DOHH2 (cell line): ENCODE data around the gene EMX1.

Experiments used
- H3F3A ChIP-seq: fragments of 200-600 bp; sonication (generic), shearing (Covaris generic); 2 replicates; pipeline ENCODE4 v1.6.0; 2016; ENCODE audit warnings: antibody characterized with exemption, mild to moderate bottlenecking; ENCODE audit not compliant: control insufficient read depth, insufficient read depth
- H3K27ac ChIP-seq: fragments of 200-600 bp; sonication (generic); 2 replicates; pipeline ENCODE4 v1.5.1; 2014; ENCODE audit warnings: low read depth, mild to moderate bottlenecking, low read length, moderate library complexity
- H3K27me3 ChIP-seq: fragments of 200-600 bp; sonication (generic); 2 replicates; pipeline ENCODE4 v1.6.1; 2014; ENCODE audit warnings: mild to moderate bottlenecking, low read length, mixed read lengths; ENCODE audit not compliant: control insufficient read depth
- H3K36me3 ChIP-seq: fragments of 200-600 bp; sonication (generic); 2 replicates; pipeline ENCODE4 v1.6.1; 2014; ENCODE audit warnings: mild to moderate bottlenecking, low read length, moderate library complexity, mixed read lengths; ENCODE audit not compliant: control insufficient read depth
- H3K4me1 ChIP-seq: fragments of 200-600 bp; sonication (generic); 2 replicates; pipeline ENCODE4 v1.6.1; 2014; ENCODE audit warnings: mild to moderate bottlenecking, low read length, mixed read lengths; ENCODE audit not compliant: control insufficient read depth
- H3K4me2 ChIP-seq: fragments of 200-600 bp; sonication (generic); 2 replicates; pipeline ENCODE4 v1.6.0; 2014; ENCODE audit warnings: mild to moderate bottlenecking, low read length, moderate library complexity
- H3K4me3 ChIP-seq: fragments of 200-600 bp; sonication (generic); 2 replicates; pipeline ENCODE4 v1.5.1; 2014; ENCODE audit warnings: mild to moderate bottlenecking, low read length, mixed read lengths
- H3K79me2 ChIP-seq: fragments of 200-600 bp; sonication (generic); 2 replicates; pipeline ENCODE4 v1.6.1; 2014; ENCODE audit warnings: mild to moderate bottlenecking, low read length, mixed read lengths; ENCODE audit not compliant: control insufficient read depth
- H3K9me2 ChIP-seq: fragments of 200-600 bp; sonication (generic); replicated peaks from 2 replicates; pipeline ENCODE4 v1.6.1; 2014; ENCODE audit warnings: mild to moderate bottlenecking, low read length, mixed read lengths; ENCODE audit not compliant: control insufficient read depth
- H3K9me3 ChIP-seq: fragments of 200-600 bp; sonication (generic); 2 replicates; pipeline ENCODE4 v1.6.1; 2014; ENCODE audit warnings: antibody characterized with exemption, low read length, mixed read lengths; ENCODE audit not compliant: control insufficient read depth, insufficient read depth
- H4K20me1 ChIP-seq: fragments of 200-600 bp; sonication (generic); 2 replicates; pipeline ENCODE4 v1.6.0; 2014; ENCODE audit warnings: low read depth, mild to moderate bottlenecking, antibody characterized with exemption, low read length, moderate library complexity; ENCODE audit not compliant: control insufficient read depth, insufficient read depth
- CTCF ChIP-seq: fragments of 200-600 bp; sonication (generic); IDR thresholded peaks from one replicate; pipeline ENCODE4 v1.5.1; 2014; ENCODE audit warnings: antibody characterized with exemption, mild to moderate bottlenecking, low read depth, low read length; ENCODE audit not compliant: poor library complexity, severe bottlenecking
- EZH2phosphoT487 ChIP-seq: fragments of 200-600 bp; sonication (generic); IDR thresholded peaks from 2 replicates; pipeline ENCODE4 v1.6.1; 2017; ENCODE audit warnings: borderline replicate concordance, mild to moderate bottlenecking, antibody characterized with exemption, low read length, moderate library complexity, mixed read lengths

Gene EMX1

GRCh38 chr2:72926368-72926767 lies 9.0 kb downstream of the EMX1 start:
- H3K4me1 ChIP-seq, result no peaks in the 10 kb centered on the region
- no peaks in the 10 kb centered on the region for H4K20me1 ChIP-seq
- H3K9me3 ChIP-seq, result no peaks in the 10 kb centered on the region
- H3K27ac ChIP-seq, result no peak overlapping the region
- H3K36me3 ChIP-seq, result no peaks in the 10 kb centered on the region
- H3K4me3 ChIP-seq, result no peak overlapping the region
- no peak overlapping the region for H3K4me2 ChIP-seq
- no peak for TF ChIP-seq CTCF
- 0 out of 2 replicates have a peak, but pooled peaks have one; percentile 40 for TF ChIP-seq EZH2phosphoT487
- H3K9me2 ChIP-seq, result no peaks in the 10 kb centered on the region
- H3F3A ChIP-seq, result no peaks in the 10 kb centered on the region
- peaks cover 77% of the 10 kb centered on the region for H3K27me3 ChIP-seq
- H3K79me2 ChIP-seq, result no peaks in the 10 kb centered on the region

- no peak overlapping the region for H3K4me3 ChIP-seq
- H3K4me2 ChIP-seq, result no peak overlapping the region
- no peaks in the 10 kb centered on the region for H3K79me2 ChIP-seq
- no peak overlapping the region for H3K27ac ChIP-seq
- TF ChIP-seq CTCF (no peak), EZH2phosphoT487 (0 out of 2 replicates have a peak, but pooled peaks have one; percentile 12)
- no peaks in the 10 kb centered on the region for H3K9me2 ChIP-seq
- no peaks in the 10 kb centered on the region for H3F3A ChIP-seq
- H3K36me3 ChIP-seq, result no peaks in the 10 kb centered on the region
- no peaks in the 10 kb centered on the region for H3K9me3 ChIP-seq
- H4K20me1 ChIP-seq, result no peaks in the 10 kb centered on the region
- H3K27me3 ChIP-seq, result peaks cover 72% of the 10 kb centered on the region
- H3K4me1 ChIP-seq, result no peaks in the 10 kb centered on the region
These were observed 9.6 kb downstream of the EMX1 start for GRCh38 chr2:72926811-72927465.

- Histone ChIP-seq H3F3A (no peaks in the 10 kb centered on the region), H3K9me2 (no peaks in the 10 kb centered on the region), H3K79me2 (no peaks in the 10 kb centered on the region), H3K9me3 (no peaks in the 10 kb centered on the region), H4K20me1 (no peaks in the 10 kb centered on the region), H3K4me1 (no peaks in the 10 kb centered on the region), H3K4me3 (no peak overlapping the region), H3K4me2 (no peak overlapping the region), H3K27me3 (peaks cover 66% of the 10 kb centered on the region), H3K27ac (no peak overlapping the region), H3K36me3 (no peaks in the 10 kb centered on the region)
- TF ChIP-seq EZH2phosphoT487, result no peak
These were observed 10.6 kb downstream of the EMX1 start for GRCh38 chr2:72927619-72928550.

GRCh38 chr2:72929010-72929409 lies 11.7 kb downstream of the EMX1 start:
- H3F3A ChIP-seq, result no peaks in the 10 kb centered on the region
- TF ChIP-seq CTCF (no peak), EZH2phosphoT487 (no peak)
- no peaks in the 10 kb centered on the region for H3K4me1 ChIP-seq
- no peaks in the 10 kb centered on the region for H4K20me1 ChIP-seq
- H3K4me2 ChIP-seq, result no peak overlapping the region
- H3K9me2 ChIP-seq, result no peaks in the 10 kb centered on the region
- no peaks in the 10 kb centered on the region for H3K79me2 ChIP-seq
- no peaks in the 10 kb centered on the region for H3K36me3 ChIP-seq
- no peak overlapping the region for H3K4me3 ChIP-seq
- no peaks in the 10 kb centered on the region for H3K9me3 ChIP-seq
- no peak overlapping the region for H3K27ac ChIP-seq
- H3K27me3 ChIP-seq, result peaks cover 63% of the 10 kb centered on the region
